NCI-H1417 (cell line): ENCODE data around the gene ZNF83.

ENCODE experiments used
- DNase-seq, 3 experiments: peaks; one replicate each; lab custom pipeline; 2025; lab: John Stamatoyannopoulos, UW

The ZNF83 gene

DNA sequence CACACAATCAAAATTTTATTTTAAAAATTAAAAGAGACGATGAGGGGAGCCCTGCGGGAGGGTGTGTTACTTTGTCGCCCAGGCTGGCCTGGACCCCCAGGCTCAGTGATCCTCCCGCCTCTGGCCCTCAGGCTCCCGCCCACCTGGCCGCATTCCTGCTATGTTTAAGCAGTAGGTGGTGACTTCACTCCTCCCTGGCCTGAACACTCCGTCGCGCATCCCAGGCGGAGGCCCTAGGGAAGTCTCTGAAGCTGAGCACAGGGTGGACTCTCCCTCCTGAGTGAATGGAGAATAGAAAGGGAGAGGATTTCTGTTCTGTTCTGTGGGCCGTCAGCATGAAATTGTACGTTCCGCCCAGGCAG, 68.5 kb downstream of the ZNF83 start:
- DNase-seq, result peak in 1 of 3 experiments; percentile 69

DNA sequence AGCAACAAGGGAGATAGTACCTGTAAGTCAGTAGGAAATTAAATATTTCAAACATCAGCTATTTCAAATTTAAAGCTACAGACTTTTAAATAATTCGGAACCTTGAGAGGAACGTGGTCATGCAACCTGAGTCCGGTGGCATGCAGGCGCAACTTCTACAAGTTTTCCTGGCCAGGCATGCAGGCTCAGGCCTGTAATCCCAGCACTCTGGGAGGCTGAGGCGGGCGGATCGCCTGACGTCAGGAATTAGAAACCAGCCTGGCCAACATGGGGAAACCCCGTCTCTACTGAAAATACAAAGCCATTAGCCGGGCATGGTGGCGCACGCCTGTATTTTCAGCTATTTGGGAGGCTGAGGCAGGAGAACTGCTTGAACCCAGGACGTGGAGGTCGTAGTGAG, 70.2 kb downstream of the ZNF83 start:
- no peak for DNase-seq

DNA sequence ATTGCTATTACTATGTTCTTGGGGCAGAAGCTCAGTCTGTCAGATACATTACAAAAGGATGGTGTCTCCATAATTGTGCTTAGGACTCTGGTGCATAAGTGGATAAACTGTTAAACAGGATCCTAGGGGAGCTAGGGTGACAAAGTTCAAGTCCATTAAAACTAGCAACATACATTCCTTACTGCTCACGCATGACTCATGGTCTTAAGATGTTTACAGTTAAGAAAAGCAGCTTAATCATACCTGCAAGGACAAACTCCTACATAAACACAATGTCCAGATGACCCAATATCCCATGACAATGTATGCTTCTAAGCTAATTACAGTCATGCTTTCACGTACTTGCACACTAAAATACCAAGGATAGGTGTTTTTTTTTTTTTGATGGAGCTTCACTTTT, 71.6 kb downstream of the ZNF83 start:
- DNase-seq, result no peak

DNA sequence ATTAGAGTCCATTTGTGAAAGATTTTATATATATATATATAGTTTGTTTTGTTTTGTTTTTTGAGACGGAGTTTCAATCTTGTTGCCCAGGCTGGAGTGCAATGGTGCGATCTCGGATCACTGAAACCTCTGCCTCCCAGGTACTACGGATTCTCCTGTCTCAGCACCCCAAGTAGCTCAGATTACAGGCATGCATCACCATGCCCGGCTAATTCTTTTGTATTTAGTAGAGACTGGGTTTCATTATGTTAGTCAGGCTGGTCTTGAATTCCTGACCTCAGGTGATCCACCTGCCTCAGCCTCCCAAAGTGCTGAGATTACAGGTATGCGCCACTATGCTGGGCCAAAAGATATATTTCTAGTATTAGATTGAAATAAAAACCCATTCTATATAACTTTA, 72.0 kb downstream of the ZNF83 start:
- no peak for DNase-seq
